Mammary epithelial cell (primary cell): ENCODE data around the gene SKIC2.
"Not testable (repeated sequence)": the region's sequence is repeated elsewhere in the genome, so short reads cannot be mapped to it uniquely, and the experiment has no call there.

Experiments
- CTCF ChIP-seq, 2 donors: IDR thresholded peaks in 1 of 2; conservative IDR thresholded peaks in 1 of 2; 2 replicates each; pipeline ENCODE4 v1.5.1; 2011 to 2012; ENCODE audit warnings: inconsistent platforms in 2 of 2, low read length in 2 of 2, mild to moderate bottlenecking in 2 of 2, control low read depth in 1 of 2, low read depth in 1 of 2; ENCODE audit not compliant: insufficient read depth in 1 of 2; ENCODE audit errors: extremely low read depth in 1 of 2
- EZH2 ChIP-seq: IDR thresholded peaks from 2 replicates; pipeline ENCODE4 v1.6.1; 2012; ENCODE audit warnings: low read length, inconsistent platforms, borderline replicate concordance

GRCh38 chr6:31932137-31932536 lies 26.8 kb upstream of the SKIC2 start:
- not testable (repeated sequence) for TF ChIP-seq CTCF (conservative IDR thresholded peaks at IDR 0.05 in 1 of 2, IDR thresholded peaks at IDR 0.05 in 1 of 2; ENCODE audit: extremely low read depth in 1 of 2, insufficient read depth in 1 of 2, low read depth in 1 of 2, low read length in 2 of 2); EZH2
